ENCODE data around the gene EPYC.

GRCh38 chr12:90979951-90980350 lies 24.8 kb downstream of the EPYC start:
- no peak for TF ChIP-seq CTCF (conservative IDR thresholded peaks at IDR 0.05; ENCODE audit: low read depth, low read length)
- no peak for TF ChIP-seq USF2 (IDR thresholded peaks at IDR 0.05; ENCODE audit: low read depth, low read length)
- no peak for TF ChIP-seq POLR2A (IDR thresholded peaks at IDR 0.05; ENCODE audit: low read depth, low read length)
- no peak for TF ChIP-seq SMC3 (IDR thresholded peaks at IDR 0.05; ENCODE audit: low read depth, low read length)

All from IMR-90 (cell line).